Heart left ventricle (tissue), 13 donors: ENCODE data around the gene MOCS3.

Experiments used
- POLR2A ChIP-seq, 2 donors: fragments of 450-650 bp; IDR thresholded peaks; one replicate each; pipeline ENCODE4 v1.6.1; 2017; ENCODE audit warnings: antibody characterized with exemption in 2 of 2, mild to moderate bottlenecking in 2 of 2, moderate library complexity in 2 of 2
- TF ChIP-seq, protein P1 (sequence below), 12 donors: fragments of 200-600 bp; sonication (generic) in 4 of 12; IDR thresholded peaks; one replicate each; pipeline versions ENCODE4 v1.5.0 to v1.8.0; 2018 to 2022; ENCODE audit warnings: antibody characterized with exemption in 12 of 12, mild to moderate bottlenecking in 5 of 12
- donor health status: ischemic (EF 13 %, LVEDD 7.1; RV severe dilation, severe dysfunction).
- donor health status: DM: no; HTN: yes; CAD: no.
- donor health status: DM: no; HTN: no; CAD: no.
- donor health status: ischemic (EF 25% LVEDD 6.9; RV normal size, moderate dysfunction).
- donor health status: ischemic (EF 25% LVEDD 5.7; RV mildly dilated, moderate dysfunction).
- donor health status: ischemic (EF 35%, LVEDD 5.7; RV mildly dilated, moderate dysfunction).
- donor health status: nonischemic (EF 11% LVEDD 7.7; RV severe dilation, severe dysfunction).
- donor health status: DM: yes; HTN: yes; CAD: no.
- donor health status: PGD.
- donor health status: ischemic (EF 29% LVEDD 5.4; RV normal size, mild dysfunction).
- donor health status: nonischemic (EF 23%, LVEDD 6.1; RV moderate dilation, normal function).

DNA sequence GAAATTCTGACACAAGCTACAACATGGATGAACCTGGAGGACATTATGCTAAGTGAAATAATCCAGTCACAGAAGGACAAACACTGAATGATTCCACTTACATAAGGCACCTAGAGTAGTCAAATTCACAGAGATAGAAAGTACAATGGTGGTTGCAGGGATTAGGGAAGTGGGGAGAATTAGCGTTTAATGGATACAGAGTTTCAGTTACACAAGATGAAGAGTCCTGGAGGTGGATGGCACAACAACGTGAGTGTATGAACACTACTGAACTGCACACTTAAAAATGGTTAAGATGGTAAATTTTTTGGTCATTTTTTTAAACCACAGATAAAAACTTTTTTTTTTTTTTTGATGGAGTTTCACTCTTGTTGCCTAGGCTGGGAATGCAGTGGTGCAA is 24.7 kb downstream of the MOCS3 start:
- TF ChIP-seq, protein P1, sequence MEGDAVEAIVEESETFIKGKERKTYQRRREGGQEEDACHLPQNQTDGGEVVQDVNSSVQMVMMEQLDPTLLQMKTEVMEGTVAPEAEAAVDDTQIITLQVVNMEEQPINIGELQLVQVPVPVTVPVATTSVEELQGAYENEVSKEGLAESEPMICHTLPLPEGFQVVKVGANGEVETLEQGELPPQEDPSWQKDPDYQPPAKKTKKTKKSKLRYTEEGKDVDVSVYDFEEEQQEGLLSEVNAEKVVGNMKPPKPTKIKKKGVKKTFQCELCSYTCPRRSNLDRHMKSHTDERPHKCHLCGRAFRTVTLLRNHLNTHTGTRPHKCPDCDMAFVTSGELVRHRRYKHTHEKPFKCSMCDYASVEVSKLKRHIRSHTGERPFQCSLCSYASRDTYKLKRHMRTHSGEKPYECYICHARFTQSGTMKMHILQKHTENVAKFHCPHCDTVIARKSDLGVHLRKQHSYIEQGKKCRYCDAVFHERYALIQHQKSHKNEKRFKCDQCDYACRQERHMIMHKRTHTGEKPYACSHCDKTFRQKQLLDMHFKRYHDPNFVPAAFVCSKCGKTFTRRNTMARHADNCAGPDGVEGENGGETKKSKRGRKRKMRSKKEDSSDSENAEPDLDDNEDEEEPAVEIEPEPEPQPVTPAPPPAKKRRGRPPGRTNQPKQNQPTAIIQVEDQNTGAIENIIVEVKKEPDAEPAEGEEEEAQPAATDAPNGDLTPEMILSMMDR (IDR thresholded peaks at IDR 0.05): no peak
- no peak for TF ChIP-seq POLR2A (IDR thresholded peaks at IDR 0.05)
